GM21447 (cell line): ENCODE data around the gene VCP.

Experiments
- ATAC-seq: cut with Tn5 transposase; IDR thresholded peaks from one replicate; pipeline ENCODE4 v1.9.1; 2021; ENCODE audit not compliant: unreplicated experiment

Gene VCP

DNA sequence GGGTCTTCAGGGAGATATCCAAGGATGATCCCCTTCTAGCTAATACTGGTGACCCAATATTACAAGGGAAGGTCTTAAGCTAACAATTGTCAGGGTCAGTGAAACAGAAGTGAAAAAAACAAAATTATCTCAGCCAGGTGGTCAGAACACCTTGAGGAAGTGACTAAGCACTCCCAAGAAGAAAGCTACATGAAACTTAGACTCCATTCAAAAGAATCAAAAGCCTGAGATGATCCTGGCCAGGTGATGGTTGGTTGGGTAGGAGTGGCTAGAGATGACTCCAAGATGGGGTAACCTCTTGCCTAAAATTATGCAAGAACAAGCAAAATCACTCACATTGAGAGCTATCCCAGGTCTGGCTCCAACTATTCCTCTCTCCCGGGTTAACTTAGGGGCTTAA is 5.4 kb downstream of the VCP start:
- no peak for ATAC-seq

DNA sequence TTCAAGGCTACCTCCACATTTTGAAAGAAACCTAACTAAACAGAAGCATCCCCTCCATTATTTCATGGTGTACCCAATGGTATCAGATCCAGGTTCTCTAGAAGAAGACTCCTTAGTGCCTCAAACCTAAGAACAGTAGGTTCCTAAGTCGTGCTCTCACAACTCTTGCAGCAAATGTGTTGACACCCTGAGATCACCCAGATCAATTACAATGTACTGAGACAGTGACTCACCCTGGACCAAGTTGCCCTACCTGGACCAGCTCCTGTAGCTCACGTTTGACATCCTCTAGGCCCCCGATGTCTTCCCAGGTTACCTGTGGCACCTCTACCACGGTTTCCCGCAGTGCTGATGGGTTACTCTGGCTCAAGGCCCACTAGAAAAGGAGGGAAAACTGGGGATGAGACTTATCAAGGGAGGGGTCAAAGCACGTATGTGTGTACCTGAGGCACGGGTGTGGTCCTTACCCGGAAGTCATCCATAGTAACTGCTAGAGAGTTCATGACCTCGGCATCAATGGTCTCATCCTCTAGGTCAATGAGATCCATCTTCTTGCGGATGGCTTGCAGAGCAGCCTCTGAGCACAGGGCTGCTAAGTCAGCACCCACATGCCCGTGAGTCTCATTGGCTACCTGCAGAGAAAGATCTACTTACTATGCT is 11.7 kb downstream of the VCP start:
- ATAC-seq: no peak

DNA sequence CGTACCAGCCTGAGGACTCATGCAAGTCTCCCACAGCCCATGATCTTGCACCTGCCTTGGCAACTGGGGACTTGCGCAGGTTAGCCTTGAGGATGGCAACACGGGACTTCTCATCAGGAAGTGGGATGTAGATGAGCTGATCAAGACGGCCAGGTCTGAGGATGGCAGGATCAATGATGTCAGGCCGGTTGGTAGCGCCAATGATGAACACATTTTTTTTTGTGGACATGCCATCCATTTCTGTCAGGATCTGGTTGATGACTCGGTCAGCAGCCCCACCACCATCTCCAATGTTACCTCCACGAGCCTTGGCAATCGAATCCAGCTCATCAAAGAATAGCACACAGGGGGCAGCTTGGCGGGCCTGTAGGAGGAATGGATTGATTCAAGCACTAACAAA is 13.0 kb downstream of the VCP start:
- ATAC-seq: no peak

DNA sequence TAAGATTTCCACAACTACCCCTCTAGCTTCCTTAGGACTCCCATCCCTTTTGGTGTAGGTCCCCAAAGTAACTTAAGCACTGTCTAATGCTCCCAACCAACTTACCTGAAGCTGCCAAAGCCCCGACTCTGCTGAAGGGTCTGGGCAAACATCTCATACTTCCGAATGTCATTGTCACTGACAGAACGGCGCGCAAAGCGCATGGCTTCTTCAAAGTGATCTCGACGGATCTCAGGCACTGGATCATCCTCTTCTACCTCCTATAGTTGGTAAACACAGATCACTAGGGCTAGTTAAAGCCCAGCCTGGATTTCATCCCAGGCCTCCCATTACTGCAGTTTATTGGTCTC is 15.2 kb downstream of the VCP start:
- ATAC-seq: no peak

DNA sequence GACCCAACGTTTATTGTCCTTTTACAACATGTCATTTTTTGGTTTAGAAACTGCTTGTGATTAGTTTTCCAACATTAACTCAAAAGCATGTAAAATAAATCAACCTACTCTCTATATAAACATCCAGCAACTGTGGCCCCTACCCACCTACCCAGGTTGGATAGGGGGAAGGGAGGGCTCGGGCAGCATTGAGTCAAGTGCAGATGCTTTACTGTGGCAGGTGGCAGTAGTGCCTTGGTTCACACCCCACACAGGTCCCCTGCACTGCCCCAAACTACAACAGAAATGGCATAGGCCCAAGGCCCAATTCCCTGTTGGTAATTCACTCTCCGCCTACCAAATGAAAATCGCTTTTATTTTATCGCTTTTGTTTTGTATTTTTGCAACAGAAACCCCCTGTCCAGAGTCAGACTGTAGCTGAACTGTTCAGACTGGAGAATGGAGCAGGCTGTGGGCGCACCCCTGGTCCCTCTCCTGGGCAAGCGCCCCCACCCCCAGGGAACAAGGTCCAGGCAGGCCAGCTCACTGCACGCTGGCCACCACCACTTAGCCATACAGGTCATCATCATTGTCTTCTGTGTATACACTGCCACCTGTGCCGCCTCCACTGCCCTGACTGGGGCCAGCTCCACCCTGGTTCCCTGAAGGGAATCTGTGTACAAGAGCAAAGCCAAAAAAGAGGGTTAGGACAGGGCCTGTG is 15.7 kb downstream of the VCP start:
- ATAC-seq: no peak

DNA sequence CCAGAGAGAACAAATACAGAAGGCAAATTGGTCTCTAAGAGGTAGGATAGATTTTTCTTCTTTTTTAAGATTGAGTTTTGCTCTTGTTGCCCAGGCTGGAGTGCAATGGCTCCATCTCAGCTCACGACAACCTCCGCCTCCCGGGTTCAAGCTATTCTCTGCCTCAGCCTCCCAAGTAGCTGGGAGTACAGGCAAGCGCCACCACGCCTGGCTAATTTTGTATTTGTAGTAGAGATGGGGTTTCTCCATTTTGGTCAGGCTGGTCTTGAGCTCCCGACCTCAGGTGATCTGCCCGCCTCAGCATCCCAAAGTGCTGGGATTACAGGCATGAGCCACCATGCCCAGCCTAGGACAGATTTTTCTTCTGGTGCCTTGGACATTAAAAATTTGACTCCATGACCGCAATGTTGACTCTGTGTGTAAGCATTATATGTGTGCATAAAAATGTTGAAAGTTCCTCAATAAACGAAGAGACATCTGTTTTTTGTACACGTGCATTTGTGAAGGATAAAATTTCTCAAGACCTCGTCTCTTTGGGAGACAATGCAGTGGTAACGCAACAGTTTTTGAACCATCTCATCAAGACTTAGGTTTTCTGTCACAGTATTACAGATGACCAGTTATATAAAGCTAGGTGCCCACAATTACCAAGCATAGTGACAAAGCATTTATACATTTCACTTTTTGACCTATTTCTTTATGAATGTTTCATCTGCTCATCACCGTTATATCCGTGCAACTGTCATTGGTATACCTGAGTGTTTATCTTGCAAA is 17.4 kb downstream of the VCP start:
- ATAC-seq: no peak

DNA sequence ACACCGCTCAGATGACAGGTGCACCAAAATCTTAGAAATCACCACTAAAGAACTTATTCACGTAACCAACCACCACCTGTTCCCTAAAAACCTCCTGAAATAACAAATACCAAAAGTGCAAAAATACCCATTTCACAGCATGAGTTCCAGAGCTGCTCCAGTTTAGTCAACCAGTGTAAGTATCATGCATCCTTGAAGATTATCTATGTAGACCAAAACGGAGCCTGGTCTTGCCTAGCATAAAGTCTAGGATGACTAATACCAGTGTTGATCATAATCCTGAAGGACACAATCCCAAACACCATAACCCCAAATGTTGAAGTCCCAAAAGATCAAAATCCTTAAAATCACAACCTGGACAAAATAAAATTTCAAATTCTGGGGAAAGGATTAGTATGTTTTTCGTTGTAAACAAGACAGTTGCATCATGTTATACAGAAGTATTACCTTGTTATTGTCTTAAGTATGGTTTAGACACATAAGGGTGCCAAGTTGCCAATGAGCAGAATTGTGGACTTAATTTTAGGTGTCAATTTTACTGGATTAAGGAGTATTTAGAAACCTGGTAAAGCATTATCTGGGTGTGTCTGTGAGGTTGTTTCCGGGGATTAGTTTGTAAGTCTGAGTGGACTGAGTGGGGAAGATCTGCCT is 18.1 kb downstream of the VCP start:
- ATAC-seq: no peak

DNA sequence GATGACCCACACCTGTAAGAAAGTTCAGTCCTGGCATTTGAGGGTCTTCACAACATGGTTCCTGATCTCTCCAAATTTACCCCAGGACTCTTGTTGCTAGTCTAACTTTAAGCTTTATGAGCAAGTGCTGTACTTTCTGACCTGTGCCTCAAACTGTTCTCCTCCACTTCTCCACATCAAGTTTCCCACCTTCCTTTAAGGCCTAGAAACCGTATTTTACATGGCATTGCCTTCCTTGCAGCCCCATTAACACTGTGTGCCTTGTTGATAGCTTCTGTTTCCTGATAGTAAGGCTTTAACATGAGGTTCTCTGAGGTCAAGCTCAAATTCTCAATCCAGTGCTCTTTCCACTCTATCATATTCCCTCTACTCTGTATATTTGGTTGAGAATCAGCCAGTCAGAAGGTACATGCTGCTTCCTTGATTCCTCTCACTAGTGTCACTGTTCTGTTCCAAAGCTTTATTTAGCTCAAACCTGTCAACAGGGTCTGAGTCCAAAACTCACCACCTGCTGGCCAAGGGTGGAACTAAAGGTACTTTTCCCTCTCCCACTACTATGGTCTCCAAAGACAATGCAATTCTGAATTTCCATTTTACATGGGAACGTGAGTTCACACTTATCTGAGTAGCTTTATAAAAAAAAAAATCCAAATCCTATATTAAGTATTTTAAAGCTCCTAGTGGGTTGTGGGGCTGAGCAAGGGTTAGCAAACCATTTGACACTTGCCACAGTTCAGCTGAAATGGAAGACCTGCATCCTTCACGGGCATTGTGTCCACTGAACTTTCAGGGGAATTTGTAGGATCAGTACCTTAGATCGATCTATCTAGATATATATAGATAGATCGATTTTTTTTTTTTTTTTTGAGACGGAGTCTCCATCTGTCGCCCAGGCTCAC is 21.1 kb downstream of the VCP start:
- peak; percentile 65 for ATAC-seq

DNA sequence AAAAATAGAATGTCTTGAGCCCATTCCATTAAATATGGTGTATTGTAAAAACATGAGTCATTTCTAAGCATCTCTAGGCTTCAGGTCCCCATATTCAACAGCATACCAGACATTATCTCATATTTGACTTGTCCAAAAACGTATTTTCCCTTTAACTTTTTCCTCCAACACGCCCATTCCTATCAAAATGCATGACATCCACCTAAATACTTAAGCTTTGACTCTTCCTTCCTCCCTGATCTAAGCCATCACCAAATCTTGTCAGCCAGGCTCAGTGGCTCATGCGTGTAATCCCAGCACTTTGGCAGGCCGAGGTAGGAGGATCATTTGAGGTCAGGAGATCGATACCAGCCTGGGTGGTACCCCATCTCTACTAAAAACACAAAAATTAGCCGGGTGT is 23.9 kb downstream of the VCP start:
- ATAC-seq: no peak

DNA sequence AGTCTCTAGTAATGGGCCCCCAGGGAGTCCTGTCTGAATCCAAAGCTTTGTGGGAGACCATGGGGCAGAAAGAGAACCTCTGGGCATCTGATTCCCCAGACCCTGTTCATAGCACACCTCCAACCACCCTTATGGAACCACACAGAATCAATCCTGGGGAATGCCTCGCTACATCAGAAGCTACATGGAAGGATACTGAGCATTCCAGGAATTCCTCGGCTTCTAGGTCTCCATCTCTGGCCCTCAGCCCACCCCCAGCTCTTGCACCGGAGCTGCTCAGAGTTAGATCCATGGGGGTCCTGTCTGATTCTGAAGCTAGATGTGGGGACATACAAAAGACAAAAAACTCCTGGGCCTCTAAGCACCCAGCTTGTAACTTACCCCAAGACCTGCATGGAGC is 28.4 kb downstream of the VCP start:
- ATAC-seq: no peak

DNA sequence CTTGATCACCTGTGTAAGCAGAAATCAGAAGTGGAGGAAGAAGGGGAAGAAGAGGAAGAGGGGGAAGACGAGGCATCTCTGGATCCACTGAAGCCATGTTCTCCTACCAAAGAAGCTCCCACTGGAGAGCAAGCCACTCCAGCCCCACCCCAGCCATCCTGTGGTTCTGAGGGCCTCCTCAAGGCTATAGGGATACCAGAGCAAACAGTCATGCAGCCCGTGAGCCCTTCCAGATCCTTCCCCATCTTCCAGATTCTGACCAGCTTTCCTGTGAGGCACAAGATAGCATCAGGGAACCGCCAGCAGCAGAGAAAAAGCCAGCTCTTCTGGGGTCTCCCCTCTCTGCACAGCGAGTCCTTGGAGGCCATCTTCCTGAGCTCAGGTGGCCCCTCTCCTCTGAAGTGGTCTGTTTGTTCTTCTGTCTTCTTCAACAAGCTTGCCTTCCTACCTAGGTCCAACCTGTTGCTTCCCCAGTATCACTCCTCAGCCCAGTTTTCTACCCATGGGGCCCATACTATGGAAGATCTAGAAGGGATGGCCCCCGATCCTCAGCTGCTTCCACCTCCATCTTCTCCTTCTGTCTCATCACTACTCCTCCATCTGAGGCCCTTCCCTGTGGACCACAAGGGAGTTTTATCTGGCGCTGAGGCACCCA is 29.4 kb downstream of the VCP start:
- ATAC-seq: no peak

DNA sequence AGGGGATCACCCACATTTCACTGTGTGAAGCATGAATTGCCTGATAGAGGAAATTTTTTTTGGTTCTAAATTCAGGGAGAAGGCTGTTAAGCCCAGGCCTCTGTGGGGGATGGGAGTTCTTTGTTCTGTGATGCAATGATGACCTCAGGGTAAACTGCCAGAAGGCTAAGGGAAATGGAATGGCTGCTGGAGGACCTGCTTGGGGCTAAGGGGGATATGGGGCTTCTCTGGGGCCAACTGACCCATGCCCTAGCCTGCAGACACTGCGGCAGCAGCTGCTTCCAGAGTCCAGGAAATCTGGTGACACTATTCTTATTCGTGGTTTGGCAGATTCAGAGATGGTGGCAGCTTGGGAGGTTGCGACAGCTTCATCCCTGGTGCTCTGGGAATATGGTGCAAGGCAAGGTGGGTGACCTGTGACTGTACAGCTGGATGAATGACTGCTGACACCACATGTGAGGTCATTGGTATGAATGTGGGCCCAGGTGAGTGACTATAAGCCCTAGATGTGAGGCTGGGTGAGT is 30.3 kb downstream of the VCP start:
- no peak for ATAC-seq

DNA sequence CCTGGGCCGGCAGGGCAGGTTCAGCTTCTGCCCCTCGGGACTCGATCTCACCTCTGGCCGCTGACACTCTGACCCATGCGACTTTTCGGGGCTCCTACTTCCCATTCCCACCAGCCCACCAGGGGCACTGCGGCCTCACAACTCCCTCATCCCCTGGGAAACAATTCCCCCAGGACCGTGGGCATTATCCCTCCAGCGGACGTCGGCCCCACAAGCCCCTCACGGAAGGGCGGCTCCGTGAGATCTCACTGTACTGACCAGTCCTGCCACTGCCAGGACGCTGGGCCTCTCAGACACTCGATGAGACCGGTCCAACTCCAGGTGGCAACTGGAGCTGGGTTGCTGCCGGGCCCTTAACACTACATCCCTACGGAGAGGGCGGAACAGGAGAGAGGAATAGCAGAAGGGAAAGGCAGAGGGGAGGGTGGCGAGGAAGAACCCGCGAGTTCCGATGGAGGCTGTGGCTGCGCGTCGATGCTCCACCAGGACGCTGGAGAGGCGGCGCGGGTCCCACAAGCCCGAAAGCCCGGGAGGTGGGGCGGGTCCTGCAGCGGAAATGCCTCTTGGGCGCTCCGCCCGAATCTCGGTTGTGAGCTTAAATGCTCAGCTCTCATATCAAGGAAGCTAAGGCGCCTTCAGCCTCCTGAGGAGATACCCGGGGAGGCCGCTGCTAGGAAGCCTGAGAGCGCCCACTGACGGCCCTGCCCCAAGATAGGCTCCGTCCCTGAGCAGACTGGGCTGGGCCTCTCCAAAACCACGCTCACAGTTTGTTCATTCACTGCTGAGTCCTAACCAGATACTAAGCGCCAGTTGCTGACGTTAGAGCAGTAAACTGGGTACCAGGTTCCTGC is 36.3 kb downstream of the VCP start:
- no peak for ATAC-seq

DNA sequence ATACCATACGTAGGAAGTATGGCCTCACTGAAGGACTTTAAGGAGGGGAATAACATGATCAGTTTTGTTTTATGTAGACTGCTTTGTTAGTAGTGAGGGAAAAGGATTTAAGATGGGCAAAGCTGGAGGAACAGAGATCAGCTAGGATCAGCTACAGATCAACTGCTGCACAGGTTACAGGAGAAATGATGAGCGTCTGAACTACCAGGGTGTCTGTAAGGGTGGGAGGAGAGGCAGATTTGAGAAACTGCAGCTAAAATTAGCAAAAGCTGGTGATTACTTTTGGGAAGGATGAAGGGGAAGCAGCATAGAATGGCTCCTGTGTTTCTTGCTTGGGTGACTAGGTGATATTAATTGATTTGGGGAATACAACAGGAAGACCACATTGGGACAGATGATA is 39.3 kb downstream of the VCP start:
- ATAC-seq: no peak

DNA sequence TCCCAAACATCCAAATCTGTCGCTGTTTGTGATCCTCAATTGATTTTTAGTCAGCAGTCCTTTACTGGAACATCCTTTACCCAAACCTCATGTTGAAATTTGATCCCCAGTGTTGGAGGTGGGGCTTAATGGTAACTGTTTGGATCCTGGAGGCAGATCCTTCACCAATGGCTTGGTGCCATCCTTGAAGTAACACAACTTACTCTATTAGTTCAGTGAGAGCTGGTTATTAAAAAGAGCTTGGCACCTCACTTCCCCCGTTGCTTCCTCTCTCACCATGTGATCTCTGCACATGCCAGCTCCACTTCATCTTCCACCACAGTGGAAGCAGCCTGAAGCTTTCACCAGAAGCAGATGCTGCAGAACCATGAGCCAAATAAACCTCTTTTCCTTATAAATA is 42.6 kb downstream of the VCP start:
- ATAC-seq: no peak

DNA sequence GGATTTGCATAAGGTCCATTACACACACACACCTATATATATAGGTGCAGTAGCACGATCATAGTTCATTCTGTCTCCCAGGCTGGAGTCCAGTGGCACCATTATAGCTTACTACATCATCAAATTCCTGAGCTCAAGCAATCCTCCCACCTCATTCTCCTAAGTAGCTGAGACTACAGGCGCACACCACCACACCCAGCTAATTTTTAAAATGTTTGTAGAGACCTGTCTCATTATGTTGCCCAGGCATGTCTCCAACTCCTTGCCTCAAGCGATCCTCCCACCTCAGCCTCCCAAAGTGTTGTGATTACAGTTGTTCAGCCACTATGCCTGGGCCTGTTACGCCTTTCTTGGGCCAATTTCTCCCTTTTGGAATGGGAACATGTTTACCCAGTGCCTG is 43.2 kb downstream of the VCP start:
- ATAC-seq: no peak

DNA sequence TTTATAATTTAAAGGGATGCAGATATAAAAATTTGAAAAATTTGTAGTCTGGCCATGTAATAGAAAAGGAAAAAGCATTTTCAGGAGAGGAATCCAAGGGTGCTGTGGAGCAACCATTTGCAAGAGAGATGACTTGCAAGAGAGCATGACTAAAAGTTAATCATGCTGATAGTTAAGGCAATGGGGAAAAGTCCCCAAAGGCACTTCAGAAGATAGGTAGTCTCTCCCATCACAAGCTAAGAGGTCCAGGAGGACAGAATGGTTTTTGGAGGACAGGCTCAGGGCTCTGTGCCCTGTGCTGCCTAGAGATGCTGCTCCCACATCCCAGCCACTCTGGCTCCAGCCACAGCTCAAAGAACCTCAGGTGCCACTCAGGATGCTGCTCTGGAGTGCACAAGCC is 44.1 kb downstream of the VCP start:
- no peak for ATAC-seq

DNA sequence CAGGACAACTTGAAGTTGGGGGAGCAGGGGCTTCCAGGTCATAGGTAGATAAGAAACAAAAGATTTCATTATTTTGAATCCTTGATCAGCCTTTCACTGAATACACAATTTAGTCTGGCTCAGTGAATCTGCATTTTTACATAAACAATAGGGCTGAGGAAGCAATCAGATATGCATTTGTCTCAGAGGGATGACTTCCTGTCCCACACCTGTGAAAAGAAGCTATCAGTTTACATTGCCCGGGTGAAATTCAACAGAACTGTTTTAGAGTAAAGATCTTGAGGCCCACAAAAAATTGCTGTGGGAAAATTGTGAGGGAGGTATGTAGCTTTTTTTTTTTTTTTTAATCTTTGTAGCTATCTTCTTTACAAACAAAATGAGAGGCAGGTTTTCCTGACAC is 44.6 kb downstream of the VCP start:
- no peak for ATAC-seq

DNA sequence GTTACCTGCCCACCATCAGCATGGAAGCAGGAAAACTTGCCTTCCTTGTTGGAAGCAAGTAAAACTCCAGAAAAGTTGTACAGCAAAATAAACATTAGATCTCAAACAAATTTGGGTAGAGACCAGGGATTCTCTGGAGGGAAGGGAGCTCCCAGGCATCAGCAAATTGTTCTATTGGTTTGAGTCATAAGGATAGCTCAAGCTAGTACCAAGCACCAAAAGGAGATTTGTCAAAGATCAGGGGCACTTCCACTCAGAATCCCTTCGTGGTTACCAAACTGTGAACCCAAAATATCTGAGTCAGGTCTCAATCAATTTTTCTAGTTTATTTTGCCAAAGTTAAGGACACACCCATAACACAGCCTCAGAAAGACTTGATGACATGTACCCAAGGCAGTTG is 45.1 kb downstream of the VCP start:
- ATAC-seq: no peak
